Stomach (tissue), 4 donors: ENCODE data around the gene HEXB.

Experiments
- CTCF ChIP-seq, 7 experiments: fragments of 450-650 bp in 4 of 7; fragments of 200-600 bp in 3 of 7; sonication (generic) in 3 of 7; IDR thresholded peaks; one replicate each; pipeline ENCODE4 v1.5.1; 2016 to 2019; ENCODE audit warnings: antibody characterized with exemption in 7 of 7, control low read depth in 2 of 7, mild to moderate bottlenecking in 1 of 7
- EP300 ChIP-seq: sonication (generic); formaldehyde crosslinking; IDR thresholded peaks from one replicate; pipeline ENCODE4 v1.6.1; 2017; ENCODE audit warnings: antibody characterized with exemption
- POLR2A ChIP-seq, 4 donors: fragments of 450-650 bp; IDR thresholded peaks; one replicate each; pipeline ENCODE4 v1.6.1; 2016; ENCODE audit warnings: antibody characterized with exemption in 4 of 4, control low read depth in 2 of 4, mild to moderate bottlenecking in 1 of 4, moderate library complexity in 1 of 4
- POLR2AphosphoS5 ChIP-seq, 3 donors: sonication (generic); formaldehyde crosslinking; IDR thresholded peaks; one replicate each; pipeline ENCODE4 v1.6.1; 2016; ENCODE audit warnings: antibody characterized with exemption in 3 of 3

GRCh38 chr5:74766418-74766848 is 81.4 kb downstream of the HEXB start:
- TF ChIP-seq CTCF (IDR thresholded peaks at IDR 0.05) (peak in 4 of 7 experiments; percentile 19 to 58 (median 44)), POLR2A (IDR thresholded peaks at IDR 0.05) (no peak), POLR2AphosphoS5 (IDR thresholded peaks at IDR 0.05) (no peak), EP300 (no peak)
